Measurements from ENCODE around the gene RIIAD1.
"Not testable (repeated sequence)": the region's sequence is repeated elsewhere in the genome, so short reads cannot be mapped to it uniquely, and the experiment has no call there.

DNA sequence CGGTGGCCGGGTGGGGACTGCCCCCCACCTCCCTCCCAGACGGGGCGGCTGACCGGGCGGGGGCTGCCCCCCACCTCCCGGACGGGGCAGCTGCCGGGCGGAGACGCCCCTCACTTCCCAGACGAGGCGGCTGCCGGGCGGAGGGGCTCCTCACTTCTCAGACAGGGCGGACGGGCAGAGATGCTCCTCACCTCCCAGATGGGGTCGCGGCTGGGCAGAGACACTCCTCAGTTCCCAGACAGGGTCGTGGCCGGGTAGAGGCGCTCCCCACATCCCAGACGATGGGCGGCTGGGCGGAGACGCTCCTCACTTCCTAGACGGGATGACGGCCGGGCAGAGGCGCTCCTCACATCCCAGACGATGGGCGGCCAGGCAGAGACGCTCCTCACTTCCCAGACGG lies 47.9 kb downstream of the RIIAD1 start:
- TF ChIP-seq, protein P1, sequence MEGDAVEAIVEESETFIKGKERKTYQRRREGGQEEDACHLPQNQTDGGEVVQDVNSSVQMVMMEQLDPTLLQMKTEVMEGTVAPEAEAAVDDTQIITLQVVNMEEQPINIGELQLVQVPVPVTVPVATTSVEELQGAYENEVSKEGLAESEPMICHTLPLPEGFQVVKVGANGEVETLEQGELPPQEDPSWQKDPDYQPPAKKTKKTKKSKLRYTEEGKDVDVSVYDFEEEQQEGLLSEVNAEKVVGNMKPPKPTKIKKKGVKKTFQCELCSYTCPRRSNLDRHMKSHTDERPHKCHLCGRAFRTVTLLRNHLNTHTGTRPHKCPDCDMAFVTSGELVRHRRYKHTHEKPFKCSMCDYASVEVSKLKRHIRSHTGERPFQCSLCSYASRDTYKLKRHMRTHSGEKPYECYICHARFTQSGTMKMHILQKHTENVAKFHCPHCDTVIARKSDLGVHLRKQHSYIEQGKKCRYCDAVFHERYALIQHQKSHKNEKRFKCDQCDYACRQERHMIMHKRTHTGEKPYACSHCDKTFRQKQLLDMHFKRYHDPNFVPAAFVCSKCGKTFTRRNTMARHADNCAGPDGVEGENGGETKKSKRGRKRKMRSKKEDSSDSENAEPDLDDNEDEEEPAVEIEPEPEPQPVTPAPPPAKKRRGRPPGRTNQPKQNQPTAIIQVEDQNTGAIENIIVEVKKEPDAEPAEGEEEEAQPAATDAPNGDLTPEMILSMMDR (optimal IDR thresholded peaks at IDR 0.05 in 1 of 3, IDR thresholded peaks at IDR 0.05 in 1 of 3, conservative IDR thresholded peaks at IDR 0.05 in 1 of 3; ENCODE audit: extremely low read depth in 1 of 3, insufficient read depth in 2 of 3, low read length in 3 of 3), result not testable (repeated sequence)
- TF ChIP-seq EZH2 (IDR thresholded peaks at IDR 0.05; ENCODE audit: low read length), result not testable (repeated sequence)

Data from keratinocyte (primary cell).